Hematopoietic multipotent progenitor cell treated with erythropoietin and hydrocortisone succinate and interleukin-3 and kit ligand, for 4 days (in vitro differentiated cells): ENCODE measurements around the gene SMIM29.
A peak's percentile ranks its signal among the peaks of the same experiment; 100 is the strongest.

Experiments used
- DNase-seq: peaks from one replicate; pipeline ENCODE4 v3.0.0-alpha.2; 2015

Gene SMIM29

DNA sequence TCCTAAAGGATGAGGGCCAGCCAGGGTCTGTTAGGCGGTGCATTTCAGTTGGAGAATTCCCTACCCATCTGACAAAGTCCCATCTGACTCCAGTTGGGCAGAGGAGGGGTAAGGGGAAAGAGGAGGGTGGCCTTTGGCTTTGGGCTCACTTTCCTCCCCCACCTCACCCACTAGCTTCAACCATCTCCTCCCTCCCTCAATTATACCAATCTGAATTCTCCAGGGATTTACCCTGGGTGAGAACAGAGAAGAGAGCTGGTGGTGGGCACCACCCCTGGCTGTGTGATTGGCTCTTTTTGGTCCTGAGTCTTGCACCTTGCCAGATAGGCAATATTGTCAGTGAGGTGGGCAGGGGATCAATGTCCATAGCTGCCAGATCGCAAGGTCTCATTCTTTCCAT is 8.9 kb downstream of the SMIM29 start:
- no peak for DNase-seq

DNA sequence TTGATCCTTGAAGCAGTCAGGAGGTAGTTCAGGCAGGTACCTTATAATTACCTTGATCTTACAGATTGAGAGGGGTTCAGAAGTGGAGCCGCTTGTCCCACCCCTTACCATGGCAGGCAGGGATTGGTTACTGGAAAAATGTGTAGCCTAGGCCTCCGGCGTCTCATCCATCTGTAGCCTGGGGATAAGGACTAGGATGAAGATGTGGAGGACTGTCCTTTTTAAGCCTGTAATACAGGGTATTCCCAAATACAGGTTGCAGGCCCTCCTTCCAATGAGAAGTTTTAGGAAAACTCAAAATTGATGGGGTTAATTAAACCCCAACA is 9.3 kb downstream of the SMIM29 start:
- DNase-seq: no peak

GRCh38 chr6:34238585-34239499 is 10.0 kb downstream of the SMIM29 start:
- no peak for DNase-seq

DNA sequence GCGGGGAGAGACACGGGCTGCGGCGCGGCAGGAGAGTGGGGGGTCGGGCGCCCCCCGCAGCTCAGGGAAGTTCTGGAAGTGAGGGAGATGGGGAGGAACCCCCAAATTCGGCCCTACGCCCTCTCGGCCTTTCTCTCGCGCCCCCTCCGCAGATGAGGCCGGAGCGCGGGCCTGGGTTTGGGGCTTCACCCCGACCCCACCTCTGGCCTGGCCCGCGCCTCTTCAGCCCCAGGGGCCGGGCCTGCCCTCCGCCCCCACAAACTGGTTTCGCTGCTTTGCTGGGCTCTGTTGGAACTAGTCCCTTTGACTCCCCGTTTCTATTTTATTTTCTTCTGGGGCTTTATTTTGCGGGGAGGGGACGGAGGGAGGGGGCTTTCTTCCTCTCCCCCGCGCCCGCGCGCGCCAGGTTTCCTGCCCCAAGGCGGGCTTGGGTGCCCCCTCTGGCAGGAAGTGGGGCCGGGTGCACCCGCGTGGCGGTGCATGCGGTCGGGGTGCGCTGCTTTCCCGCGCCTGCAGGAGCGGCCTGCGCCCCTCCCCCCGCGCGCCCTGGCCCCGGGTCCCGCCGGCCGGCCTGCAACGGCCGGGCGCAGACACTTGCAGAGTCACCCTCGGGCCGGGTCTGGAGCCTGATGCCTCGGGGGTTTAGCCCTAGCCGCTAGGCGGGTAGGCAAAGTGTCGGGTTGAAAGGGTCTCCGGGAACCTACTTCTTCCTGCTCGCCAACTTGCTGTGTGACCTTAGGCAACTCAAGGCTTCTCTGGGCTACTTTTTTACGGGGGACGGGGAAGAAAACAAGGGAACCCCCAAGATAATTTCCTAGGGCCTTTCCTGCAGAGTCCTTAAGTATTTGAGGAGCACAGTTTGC is 10.9 kb downstream of the SMIM29 start:
- DNase-seq: peak; percentile 93

- DNase-seq: peak; percentile 58
Measured at GRCh38 chr6:34237316-34237721, 11.5 kb downstream of the SMIM29 start.

DNA sequence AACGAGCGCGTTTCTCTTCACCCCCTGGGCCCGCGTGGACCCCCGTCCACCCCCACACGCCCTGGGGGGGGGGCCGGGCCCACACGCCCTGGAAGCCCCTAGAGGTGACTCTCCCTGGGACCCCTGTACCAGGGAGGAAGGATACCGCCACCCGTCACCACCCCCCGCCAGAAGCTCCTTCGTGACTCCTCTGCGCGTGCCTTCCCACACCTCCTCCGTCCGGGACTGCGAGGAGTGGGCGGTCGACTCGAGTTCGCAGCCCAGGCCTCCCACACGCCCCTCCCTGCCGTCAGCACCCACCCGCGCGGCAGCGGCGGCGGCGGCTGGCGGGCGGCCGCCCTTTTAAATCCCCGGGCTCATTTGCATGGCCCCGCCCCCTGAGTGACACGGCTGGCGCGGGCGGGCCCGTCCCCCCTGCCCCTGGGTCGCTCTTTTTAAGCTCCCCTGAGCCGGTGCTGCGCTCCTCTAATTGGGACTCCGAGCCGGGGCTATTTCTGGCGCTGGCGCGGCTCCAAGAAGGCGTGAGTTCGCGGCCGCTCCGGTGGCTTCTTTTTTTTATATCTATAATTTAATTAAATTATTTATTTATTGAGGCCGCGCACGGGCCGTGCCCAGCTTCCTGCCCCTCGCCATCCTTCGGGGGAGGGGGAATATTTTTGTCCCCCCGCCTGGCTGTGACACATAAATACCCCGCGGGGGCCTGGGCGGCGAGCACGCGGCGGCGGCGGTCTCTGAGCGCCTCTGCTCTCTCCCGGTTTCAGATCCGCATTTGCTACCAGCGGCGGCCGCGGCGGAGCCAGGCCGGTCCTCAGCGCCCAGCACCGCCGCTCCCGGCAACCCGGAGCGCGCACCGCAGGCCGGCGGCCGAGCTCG is 12.1 kb downstream of the SMIM29 start, which contains the start of gene HMGA1:
TSS of gene HMGA1 (plus strand) at position 431 of the 873 bp plus-strand sequence. CDS start 3,908 bp downstream, outside the sequence.
- DNase-seq: peak; percentile 98

DNA sequence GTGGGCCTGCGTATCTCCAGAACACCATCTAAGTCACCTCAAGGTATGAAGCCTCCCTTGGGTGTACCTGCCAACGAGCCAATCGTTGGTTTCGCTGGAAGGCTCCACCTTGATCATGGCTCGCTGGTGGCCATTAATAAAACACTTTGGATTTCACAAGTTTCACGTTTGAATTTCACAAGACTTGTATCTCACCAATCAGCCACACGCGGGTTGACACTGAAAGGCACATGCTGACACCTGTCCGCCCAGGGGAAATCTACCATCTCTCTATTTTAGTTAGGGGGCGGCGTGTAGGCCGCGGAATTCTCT is 12.7 kb downstream of the SMIM29 start:
- peak; percentile 80 for DNase-seq

DNA sequence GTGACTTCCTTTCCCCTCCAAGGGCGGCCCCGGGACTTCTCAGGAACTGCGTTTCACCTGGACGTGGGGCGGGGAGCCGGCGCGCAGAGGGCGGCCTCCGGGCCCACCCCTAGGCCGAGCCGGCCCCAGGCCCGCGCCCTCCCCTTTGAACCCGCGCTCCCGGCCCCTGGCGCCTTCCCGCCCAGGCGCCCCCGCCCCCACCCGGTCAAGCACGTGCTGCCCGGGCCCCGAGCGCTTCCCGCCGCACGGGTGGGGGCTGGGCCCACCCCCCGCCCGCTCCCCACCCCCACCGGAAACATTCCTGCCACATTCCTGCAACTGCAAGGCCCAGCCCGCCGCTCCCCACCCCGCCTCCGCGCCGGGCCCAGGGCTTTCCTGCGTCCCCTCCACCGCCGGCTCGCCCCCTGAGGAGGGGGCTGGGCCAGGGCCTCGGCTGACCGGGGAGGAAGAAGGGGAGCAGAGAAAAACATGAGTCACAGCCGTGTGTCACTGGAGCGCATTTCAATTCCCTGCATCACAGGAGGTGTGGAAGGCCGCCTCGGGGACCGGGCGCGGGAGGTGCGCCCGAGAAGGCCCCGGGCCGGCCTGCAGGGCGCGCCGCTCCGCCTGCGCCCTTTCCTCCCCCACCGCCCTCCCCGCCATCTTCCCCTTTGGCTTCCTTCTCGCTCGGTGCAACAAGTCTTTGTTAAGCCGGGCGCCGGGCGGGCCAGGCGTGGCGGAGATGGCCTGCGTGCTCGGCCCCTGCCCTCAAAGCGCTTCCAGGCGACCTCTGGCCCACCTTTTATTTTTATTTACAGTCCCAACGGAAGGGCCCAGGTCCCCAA is 13.3 kb downstream of the SMIM29 start:
- peak; percentile 83 for DNase-seq

DNA sequence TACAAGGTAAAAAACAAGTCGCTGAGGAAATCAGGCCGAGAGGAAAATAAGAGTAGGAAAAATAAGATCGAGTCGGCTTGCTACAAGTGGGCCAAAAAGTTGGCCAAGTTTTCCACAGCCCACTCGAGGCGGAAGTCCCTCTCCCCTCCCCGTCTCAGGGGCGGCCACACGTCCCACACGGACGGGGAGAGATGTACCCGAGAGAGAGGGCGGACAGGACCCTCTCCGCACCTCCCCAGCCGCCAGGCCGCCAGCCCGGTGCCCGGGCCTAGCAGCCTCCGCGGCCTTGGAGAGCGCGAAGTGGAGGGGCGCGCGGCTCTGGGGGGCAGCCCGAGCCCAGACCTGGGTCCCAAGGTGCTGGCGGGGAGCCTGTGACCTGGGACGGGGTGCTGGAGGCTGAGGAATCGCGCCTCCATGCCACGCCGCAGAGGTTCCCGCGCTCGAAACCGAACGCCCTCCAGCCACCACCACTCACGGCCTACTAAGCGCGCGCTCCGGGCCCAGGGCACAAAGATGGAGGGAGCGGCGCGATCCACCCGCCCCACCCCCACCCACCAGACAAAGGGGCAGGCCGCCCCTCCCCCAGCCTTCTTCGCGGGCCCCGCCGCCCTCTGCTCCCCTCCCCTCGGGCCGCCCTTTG is 14.0 kb downstream of the SMIM29 start:
- no peak for DNase-seq

DNA sequence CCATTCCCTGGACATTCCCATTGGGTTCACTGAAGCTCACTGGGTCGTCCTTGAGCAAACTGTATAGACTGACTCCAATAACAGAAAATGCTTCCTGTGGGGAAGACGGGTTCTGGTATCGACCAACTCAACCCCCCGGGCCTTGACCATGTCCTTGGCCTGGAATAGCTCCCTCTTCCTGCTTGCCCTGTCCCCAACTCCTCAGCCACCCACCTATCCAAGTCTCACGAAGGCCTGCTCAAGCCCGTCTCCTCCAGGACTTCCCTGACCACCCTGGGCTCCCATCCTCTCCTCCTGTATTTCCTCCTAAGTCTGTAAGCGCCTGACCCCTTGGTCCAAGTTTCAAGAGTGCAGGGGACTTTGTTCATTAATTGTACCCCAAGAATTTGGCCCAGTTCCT is 14.9 kb downstream of the SMIM29 start:
- DNase-seq: no peak

GRCh38 chr6:34232901-34233300 is 15.9 kb downstream of the SMIM29 start:
- DNase-seq: no peak

- DNase-seq: no peak
Measured at GRCh38 chr6:34231566-34232336, 17.1 kb downstream of the SMIM29 start.

DNA sequence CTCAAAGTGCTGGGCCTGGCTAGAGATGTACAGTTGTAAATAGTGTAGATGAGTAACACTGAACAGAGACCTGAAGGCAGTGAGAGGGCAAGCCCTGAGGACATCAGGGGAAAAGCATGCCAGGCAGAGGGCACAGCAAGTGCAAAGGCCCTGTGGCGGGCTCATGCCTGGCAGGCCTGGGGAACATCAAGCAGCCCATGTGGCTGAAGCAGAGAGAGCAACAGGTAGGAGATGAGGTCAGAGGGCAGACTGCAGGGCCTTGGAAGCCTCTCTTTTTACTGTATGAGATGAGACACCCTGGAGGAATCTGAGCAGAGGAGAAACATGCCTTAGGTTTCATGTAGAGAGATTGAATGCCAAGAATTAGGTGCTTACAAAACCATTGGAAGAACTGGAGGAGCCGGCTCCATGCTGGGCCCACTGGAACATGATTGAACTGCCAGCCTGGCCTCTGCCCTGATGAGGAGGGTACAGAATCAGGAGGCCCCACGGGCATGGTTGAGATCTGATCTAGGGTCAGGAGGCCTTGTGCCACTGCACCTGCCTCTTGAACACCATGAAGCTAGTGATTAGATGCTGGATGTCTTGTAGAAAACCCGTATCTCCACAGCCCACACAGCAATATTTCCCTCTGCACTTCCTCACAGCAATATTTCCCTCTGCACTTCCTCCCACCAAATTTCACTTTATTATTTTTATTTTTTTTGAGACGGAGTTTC is 18.0 kb downstream of the SMIM29 start:
- peak; percentile 69 for DNase-seq

- DNase-seq: no peak
Measured at GRCh38 chr6:34229877-34230276, 18.9 kb downstream of the SMIM29 start.

- DNase-seq: no peak
Measured at GRCh38 chr6:34227761-34228421, 20.9 kb downstream of the SMIM29 start.

DNA sequence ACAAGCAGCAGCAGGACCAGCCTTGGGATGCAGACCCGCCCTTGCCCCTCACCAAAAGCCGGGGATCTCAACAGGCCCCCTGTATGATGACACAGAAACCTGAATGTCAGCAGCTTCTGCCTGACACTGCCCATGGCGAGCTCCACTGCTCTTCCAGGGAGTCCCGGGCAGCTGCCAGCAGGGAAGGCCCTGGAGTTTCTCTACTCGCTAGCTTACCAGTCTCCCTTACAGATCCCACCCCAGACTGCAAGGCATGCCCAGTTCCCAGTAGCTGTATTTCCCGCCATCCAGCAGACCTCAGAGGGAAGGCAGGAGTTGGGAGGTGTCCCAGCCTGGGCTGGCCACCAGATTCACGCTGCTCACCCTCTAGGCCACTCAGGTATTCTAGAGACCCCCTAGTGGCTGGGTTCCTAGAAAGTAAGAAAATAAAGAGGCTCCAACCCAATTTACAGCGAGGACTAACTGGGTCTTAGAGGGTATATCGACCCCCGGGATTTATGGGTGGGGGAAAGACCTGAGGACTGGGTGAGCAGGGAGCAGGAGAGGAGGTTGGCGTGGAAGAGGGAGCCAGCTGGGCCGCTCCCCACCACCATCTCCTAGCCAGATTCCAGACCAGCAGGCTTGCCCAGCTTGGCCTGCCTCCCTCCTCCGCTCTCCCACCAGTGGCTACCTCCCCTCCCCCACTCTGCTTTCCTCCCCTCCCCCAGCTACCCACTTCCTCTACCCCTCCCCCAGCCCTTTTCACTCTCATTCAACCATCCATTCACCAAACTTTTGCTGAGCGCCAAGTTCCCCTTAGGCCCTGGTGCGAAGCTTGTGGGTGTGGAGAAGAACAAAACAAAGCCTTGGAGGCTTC is 21.8 kb downstream of the SMIM29 start:
- DNase-seq: peak; percentile 69

DNA sequence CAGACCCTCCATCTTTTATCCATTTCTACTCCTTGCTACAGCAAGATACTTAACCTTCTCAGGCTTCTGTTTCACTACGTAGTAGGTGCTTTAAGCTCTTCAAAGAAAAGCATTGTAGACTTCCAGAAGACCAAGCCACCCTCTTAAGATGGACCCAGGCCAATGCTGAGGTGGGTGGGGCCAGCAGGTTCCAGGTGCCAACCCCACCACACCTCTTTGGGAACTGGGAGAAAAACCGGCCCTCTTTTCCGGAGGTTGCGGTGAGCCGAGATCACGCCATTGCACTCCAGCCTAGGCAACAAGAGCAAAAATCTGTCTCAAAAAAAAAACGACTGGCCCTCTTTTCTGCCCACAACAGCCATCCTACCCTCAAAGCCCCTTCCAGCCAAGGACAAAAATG is 22.7 kb downstream of the SMIM29 start:
- no peak for DNase-seq

DNA sequence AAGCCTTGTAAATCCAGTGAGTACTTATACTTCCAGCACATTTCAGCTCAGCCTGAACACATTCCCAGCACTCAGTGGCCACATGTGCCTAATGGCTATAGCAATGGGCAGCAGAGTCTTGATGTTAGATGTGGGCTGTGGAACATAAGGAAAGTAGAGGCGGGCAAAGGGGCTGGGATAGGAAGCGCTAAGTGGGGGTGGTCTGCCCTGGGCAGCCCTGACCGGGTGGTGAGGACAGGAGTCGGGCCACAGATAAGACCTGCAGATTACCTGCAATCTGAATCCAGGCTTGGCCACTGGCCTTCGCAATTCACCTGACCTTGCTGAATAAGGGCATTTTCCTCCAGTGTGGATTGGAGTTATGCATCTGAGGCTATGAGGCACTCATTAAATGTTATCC is 23.3 kb downstream of the SMIM29 start:
- DNase-seq: no peak
